Esophagus squamous epithelium (tissue), 4 donors: ENCODE results near the gene HIPK4.

Experiments used
- CTCF ChIP-seq, 6 experiments: fragments of 450-650 bp in 4 of 6; fragments of 200-600 bp in 2 of 6; sonication (generic) in 2 of 6; IDR thresholded peaks; one replicate each; pipeline ENCODE4 v1.5.1; 2016 to 2019; ENCODE audit warnings: antibody characterized with exemption in 6 of 6, mild to moderate bottlenecking in 4 of 6, moderate library complexity in 4 of 6
- POLR2A ChIP-seq, 4 donors: fragments of 450-650 bp; IDR thresholded peaks; one replicate each; pipeline ENCODE4 v1.6.1; 2017; ENCODE audit warnings: antibody characterized with exemption in 4 of 4, mild to moderate bottlenecking in 4 of 4, moderate library complexity in 3 of 4

- TF ChIP-seq CTCF (IDR thresholded peaks at IDR 0.05) (no peak), POLR2A (IDR thresholded peaks at IDR 0.05) (no peak)
These were observed 57.3 kb downstream of the HIPK4 start for GRCh38 chr19:40332669-40333068.
